Measurements from ENCODE around the gene SIGLEC8.

Gene SIGLEC8

DNA sequence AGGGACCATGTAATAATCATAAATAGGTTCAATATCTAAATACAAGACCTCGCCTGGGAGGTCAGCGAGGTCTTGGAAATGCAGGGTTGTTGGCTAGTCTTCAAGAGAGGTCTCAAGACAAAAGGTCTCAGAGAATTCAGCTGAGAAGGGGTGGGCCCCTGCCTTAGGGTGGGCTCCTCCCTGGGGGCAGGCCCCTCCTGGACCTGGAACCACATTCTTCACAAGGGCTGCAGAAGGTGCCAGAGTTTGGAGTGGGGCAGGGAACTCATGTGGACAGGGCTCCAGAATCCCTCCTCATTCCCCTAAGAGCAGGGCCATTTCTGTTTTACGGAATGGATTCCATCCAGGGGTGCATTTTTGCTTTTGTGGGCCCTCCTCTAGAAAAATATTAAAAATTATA is 30.2 kb upstream of the SIGLEC8 start:
- no peak overlapping the region for H3K4me3 ChIP-seq (replicated peaks; ENCODE audit: low read depth, low read length)
- DNase-seq (ENCODE audit: low read depth) = no peak
- TF ChIP-seq, protein P1, sequence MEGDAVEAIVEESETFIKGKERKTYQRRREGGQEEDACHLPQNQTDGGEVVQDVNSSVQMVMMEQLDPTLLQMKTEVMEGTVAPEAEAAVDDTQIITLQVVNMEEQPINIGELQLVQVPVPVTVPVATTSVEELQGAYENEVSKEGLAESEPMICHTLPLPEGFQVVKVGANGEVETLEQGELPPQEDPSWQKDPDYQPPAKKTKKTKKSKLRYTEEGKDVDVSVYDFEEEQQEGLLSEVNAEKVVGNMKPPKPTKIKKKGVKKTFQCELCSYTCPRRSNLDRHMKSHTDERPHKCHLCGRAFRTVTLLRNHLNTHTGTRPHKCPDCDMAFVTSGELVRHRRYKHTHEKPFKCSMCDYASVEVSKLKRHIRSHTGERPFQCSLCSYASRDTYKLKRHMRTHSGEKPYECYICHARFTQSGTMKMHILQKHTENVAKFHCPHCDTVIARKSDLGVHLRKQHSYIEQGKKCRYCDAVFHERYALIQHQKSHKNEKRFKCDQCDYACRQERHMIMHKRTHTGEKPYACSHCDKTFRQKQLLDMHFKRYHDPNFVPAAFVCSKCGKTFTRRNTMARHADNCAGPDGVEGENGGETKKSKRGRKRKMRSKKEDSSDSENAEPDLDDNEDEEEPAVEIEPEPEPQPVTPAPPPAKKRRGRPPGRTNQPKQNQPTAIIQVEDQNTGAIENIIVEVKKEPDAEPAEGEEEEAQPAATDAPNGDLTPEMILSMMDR (IDR thresholded peaks at IDR 0.05; ENCODE audit: low read length, missing control alignments) = no peak

DNA sequence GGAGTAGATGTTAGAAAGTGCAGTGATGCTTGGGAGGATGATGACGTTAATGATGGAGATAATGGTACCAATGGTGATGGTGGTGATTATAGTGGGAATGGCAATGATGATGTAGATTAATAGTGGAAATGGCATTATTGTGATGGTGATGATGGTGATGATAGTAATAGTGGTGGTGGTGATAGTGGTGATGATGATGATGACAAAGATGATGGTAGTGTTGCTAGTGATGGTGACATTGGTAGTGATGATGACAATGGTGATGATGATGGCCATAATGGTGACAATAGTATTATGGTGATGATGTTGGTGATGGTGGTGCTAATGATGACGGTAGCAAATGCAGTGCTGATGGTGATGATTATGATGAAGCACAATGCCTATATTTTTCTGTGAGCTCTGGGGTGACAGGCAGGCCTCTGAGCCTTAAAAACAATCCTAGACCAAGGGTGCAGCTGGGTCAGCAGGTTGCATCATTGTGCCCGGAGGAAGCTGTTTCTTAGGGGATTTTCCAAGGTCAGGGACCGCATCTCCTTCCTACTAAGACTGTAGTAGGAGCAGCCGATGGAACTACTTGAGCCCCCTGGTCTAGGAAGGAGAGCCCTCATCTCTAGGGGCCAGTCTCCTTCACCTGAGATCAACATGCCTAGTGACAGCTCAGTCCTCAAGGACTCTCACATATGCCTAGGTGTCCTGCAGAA is 27.9 kb upstream of the SIGLEC8 start:
- H3K4me3 ChIP-seq (replicated peaks; ENCODE audit: low read depth, low read length) = no peak overlapping the region
- no peak for DNase-seq (ENCODE audit: low read depth)
- TF ChIP-seq, protein P1 (IDR thresholded peaks at IDR 0.05; ENCODE audit: low read length, missing control alignments) = no peak

DNA sequence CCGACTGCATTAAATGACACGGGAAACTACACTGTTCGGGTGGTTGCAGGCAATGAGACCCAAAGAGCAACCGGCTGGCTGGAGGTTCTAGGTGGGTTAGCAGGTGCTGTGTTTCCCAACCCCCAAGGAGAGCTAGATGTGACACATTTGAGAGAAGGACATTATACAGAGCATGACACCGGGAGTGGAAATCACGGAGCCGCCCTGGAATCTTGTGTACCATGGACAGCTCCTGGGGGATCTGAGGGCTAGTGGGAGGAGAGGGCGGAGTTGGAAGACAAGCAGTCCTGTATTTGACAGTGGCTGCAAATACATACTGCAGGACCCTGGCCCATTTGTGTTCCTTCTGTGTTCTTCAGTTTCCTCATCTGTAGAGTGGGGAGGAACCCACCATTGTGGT is 22.3 kb upstream of the SIGLEC8 start:
- H3K4me3 ChIP-seq (replicated peaks; ENCODE audit: low read depth, low read length) = no peak overlapping the region
- peak; percentile 35 for DNase-seq (ENCODE audit: low read depth)
- TF ChIP-seq, protein P1 (IDR thresholded peaks at IDR 0.05; ENCODE audit: low read length, missing control alignments) = no peak

DNA sequence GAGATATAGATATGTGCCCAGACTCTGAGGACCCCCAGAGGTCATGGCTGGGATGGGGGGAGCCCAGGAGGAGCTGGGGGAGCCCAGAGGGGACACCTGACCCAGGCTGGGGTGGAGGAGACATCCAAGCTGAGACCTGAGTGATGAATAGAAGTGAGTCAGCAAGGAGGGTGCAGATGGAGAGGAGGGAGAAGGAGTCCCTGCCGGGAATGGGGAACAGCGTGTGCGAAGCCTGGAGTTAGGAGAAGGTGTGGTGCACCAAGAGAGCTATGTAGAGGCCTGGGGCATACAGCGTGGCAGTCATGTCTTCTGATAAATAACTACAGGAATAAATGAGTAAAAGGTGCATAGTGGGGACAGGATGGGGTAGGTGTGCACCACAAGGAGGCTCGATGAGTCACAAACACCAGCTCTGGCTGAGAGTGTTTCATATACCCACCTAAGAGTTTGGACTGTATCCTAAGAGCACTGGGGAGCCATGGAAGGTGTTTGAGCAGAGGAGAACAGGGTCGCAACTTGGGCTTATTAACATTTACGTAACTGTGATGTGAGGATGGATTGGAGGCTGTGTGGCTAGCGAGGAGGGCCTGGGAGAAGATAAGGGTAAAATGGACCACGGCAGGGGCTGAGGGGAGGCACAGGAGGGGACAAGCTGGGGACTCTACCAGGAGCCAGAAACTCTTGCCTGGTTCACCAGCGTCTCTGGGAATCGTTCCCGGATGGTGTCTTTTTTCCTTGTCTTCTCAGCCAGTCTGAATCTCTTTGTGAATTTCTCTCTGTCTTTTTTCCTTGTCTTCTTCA is 21.5 kb upstream of the SIGLEC8 start:
- TF ChIP-seq, protein P1 (IDR thresholded peaks at IDR 0.05; ENCODE audit: low read length, missing control alignments) = no peak
- H3K4me3 ChIP-seq (replicated peaks; ENCODE audit: low read depth, low read length) = no peak overlapping the region
- no peak for DNase-seq (ENCODE audit: low read depth)

DNA sequence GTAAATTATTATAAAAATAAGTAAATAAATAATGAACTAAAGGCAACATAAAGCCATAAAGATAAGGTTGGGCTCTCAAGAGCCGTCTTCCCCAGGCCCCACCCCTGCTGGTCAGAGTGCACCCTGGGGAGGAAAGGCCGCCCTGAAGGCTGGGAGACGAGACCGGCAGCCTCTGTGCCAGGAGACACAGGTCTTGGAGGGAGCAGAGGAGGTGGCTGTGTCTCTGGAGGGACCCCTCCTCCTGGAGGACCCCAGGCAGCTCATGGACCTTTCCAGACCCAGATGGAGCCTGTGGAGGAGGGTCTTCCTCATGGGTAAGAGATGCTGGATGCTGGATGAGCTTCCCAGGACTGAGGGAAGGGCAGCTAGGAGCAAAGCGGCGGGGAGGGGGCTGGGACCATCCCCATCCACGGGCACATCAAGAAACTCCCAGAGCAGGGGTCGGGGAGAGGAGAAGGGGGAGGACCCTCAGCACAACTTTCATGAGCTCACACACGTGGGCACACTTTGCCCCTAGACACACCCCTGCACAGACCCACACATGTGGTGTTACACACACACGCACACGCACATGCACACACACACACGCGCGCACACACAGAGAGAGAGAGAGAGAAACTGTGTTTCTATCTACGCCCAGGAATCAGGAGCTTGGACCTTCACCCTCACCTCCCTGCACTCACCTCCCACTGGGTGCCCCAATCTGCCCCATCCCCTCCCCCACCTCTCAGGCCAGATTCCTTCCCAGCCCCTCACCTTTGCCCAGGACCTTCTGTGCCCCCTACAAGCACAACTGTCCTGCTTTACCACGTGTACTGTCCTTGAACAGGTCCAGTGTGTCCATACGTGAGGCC is 20.4 kb upstream of the SIGLEC8 start, which contains the start of gene CEACAM18:
Gene CEACAM18, plus strand, starts transcription at position 159 of the 854 bp plus-strand sequence.
- no peak for DNase-seq (ENCODE audit: low read depth)
- no peak within 1 kb of the TSS for H3K4me3 ChIP-seq (replicated peaks; ENCODE audit: low read depth, low read length)
- TF ChIP-seq, protein P1 (IDR thresholded peaks at IDR 0.05; ENCODE audit: low read length, missing control alignments) = no peak

DNA sequence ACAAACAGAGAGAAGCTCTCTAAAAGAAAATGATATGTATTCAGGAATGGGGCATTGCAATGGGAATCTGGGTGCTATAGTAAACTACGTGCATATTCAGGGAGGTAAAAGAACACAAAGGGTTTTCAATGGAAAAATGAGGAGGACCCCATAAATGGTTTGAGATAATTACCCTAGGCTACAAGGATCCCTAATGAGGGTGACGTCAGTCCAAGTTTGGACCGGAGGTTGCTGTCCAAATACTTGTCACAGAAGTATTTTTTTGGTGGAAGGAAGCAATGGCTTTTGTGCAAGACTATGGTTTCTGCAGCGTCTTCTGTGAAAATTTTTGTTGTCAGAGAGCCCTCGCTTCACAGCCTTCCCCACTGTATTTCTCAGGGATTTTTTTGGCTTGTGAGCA is 19.1 kb upstream of the SIGLEC8 start:
- TF ChIP-seq, protein P1 (IDR thresholded peaks at IDR 0.05; ENCODE audit: low read length, missing control alignments) = no peak
- H3K4me3 ChIP-seq (replicated peaks; ENCODE audit: low read depth, low read length) = no peak overlapping the region
- no peak for DNase-seq (ENCODE audit: low read depth)
